Astrocyte (in vitro differentiated cells and primary cell): ENCODE measurements around the gene SEMA4D.

ENCODE experiments used
- EZH2 ChIP-seq: IDR thresholded peaks from 2 replicates; pipeline ENCODE4 v1.6.1; 2012; ENCODE audit warnings: mild to moderate bottlenecking, low read length, inconsistent platforms; ENCODE audit not compliant: insufficient read depth
- TF ChIP-seq, protein P1 (sequence below): IDR thresholded peaks from 2 replicates; pipeline ENCODE4 v1.5.1; 2011; ENCODE audit warnings: low read depth, mild to moderate bottlenecking, inconsistent platforms, low read length, moderate library complexity; ENCODE audit not compliant: insufficient read depth

DNA sequence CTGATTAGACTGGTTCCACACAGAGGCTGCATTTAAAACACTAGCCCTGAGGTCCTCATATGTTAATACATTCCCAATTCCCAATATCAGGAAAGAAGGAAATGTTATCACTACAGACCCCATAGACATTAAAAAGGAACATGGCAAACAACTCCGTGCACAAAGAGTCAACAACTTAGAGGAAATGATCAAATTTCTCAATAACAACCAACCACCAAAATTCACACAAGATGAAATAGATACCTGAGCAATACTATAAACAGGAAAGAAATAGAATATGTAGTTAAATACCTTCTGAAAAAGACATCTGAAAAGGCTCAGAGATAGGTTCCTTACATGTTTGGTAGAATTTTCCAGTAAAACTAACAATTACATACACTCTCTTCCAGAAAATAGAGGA lies 28.9 kb downstream of the SEMA4D start:
- TF ChIP-seq, protein P1, sequence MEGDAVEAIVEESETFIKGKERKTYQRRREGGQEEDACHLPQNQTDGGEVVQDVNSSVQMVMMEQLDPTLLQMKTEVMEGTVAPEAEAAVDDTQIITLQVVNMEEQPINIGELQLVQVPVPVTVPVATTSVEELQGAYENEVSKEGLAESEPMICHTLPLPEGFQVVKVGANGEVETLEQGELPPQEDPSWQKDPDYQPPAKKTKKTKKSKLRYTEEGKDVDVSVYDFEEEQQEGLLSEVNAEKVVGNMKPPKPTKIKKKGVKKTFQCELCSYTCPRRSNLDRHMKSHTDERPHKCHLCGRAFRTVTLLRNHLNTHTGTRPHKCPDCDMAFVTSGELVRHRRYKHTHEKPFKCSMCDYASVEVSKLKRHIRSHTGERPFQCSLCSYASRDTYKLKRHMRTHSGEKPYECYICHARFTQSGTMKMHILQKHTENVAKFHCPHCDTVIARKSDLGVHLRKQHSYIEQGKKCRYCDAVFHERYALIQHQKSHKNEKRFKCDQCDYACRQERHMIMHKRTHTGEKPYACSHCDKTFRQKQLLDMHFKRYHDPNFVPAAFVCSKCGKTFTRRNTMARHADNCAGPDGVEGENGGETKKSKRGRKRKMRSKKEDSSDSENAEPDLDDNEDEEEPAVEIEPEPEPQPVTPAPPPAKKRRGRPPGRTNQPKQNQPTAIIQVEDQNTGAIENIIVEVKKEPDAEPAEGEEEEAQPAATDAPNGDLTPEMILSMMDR, result no peak
- no peak for TF ChIP-seq EZH2
